Kidney glomerular epithelial cell (primary cell): ENCODE results near the gene SLFN12L.
A peak's percentile ranks its signal among the peaks of the same experiment; 100 is the strongest.
"Not testable (repeated sequence)": the region's sequence is repeated elsewhere in the genome, so short reads cannot be mapped to it uniquely, and the experiment has no call there.

Experiments used
- DNase-seq: peaks from one replicate; lab custom pipeline; 2025; lab: John Stamatoyannopoulos, UW

SLFN12L gene

DNA sequence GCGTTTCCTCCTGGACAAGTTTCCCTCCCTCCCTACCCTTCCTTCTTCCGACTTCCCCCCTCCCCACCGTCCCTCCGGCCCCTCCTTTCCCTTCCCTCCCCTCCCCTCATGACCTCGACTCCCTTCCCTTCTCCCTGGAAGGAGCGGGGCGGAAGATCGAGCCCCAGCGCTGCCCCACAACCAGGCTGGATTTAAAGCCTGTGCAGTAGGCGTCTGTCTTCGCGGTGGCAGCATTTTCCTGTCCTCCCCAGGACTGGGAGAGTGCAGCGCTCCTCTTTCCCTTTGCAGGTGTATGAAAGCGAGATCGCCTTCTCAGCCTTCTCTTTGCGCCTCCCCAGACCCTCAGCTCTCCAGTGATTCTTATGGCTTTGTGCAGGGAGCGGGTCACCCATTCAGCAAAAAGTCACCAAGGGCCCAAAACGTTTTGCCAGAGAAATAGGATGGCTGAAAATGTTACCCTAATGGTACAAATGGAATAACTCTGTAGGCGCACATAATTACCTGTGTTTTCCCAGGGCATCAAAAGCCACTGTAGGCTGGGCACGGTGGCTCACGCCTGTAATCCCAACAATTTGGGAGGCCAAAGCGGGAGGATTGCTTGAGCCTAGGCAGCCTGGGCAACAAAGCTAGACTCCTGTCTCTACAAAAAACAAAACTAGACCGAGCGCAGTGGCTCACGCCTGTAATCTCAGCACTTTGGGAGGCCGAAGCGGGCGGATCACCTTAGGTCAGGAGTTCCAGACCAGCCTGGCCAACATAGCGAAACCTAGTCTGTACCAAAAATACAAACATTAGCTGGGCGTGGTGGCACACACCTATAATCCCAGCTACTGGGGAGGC is 40.8 kb downstream of the SLFN12L start:
- no peak for DNase-seq

DNA sequence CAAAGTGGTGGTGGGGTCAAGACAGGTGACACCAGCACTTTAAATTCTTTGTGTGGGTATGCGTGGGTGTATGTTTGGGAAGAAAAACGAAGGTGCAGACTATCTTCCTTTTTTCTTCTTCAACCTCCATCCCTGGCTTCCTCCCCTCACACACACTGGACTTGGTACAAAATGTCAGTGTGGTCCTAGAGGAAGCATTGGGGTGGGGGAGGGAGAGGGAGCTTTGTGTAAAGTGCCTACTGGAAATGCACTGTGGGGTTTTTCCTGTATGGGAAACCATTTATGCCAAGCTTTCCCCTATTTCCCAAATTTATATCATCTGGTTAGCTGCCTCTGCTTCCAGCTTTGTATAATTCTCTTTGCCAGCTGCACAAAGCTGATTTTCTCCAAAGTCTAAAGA is 44.4 kb downstream of the SLFN12L start:
- DNase-seq: no peak

DNA sequence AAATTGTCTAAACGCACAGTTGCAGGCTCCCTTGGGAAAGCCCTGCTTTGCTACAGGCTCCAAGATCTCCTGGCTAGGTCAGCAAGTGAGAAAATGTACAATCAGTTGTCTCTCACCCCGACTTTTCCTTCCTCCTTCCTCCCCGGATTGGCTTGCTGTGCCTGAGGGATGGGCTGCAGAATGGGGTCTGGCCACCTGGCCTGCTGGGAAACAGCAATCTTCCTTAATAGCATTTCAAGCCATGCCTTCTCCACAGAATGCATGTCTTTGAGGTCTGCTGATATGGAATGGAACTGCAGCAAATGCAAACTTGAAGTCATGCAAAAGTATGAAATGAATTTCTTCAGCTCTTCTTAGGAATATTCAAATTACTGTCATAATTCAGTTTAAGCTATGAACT is 46.1 kb downstream of the SLFN12L start:
- DNase-seq: no peak

DNA sequence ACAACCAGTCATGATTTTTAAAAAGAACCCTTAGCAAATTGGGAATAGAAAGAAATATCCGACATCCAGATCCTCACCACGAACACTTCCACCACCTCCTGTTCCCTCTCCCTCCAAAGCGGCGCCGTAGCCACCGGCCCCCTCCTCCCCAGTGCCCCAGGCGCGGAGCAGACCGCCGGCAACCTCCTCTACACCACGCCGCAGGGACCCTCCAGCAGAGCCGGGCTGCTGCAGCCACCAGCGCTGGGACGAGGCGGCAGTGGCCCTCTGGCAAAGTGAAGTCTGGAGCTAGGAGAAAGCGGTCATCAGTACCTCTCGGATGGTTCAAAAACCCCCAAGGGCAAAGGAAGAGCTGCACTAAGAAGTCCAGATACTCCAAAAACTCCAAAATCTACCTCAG is 47.5 kb downstream of the SLFN12L start:
- no peak for DNase-seq

DNA sequence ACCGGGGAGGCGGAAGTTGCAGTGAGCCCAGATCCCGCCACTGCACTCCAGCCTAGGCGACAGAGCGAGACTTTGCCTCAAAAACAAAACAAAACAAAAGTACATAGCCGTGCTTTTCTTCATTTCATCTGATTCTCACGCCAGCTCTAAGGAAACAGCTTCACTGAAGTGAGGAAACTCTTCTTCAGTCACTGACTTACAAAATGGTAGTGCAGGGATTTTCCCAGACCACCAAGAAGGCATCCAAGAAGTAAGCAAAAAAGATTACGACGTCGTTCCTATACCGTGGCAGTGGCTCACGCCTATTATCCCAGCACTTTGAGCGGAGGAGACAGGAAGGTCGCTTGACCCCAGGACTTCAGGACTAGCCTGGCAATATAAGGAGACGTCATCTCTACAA is 48.5 kb downstream of the SLFN12L start:
- no peak for DNase-seq

DNA sequence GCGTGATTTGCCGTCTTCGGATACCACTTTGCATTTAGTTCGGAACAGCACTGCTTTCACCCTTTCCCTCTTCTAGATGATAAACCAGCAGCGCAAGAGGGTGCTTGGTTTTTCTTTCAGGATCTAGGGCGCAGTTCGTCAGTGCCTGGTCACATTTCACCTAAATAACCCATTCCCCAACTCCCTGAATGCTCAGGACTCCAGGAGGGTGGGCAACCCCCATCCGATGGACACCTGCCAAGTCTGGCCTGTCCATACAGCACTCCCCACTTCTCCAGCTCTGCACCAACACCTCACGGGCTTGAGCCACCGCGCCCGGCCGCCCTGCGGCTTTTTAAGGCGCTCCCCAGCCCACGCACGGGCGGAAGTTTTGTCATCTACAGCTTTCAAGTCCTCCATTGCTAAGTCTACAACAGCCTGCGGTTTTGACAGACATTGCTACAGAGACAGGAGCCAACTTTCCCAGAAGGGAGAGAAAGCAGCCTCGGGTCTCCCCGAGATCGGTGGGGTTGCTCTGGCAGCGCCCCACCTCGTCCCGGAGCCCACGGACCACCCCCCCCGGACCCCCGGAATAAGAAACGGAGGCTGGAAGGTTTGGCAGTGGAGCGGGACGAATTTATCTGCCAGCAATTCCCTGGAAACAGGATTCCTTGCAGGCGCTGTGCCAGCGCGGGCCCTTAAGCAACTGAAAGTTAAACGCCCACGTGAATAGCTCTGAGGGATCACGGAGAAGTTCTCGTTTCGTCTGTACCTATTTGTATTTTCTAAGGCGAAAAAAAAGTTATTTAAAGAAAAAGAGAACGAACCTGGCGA is 50.4 kb downstream of the SLFN12L start:
- peak; percentile 44 for DNase-seq

DNA sequence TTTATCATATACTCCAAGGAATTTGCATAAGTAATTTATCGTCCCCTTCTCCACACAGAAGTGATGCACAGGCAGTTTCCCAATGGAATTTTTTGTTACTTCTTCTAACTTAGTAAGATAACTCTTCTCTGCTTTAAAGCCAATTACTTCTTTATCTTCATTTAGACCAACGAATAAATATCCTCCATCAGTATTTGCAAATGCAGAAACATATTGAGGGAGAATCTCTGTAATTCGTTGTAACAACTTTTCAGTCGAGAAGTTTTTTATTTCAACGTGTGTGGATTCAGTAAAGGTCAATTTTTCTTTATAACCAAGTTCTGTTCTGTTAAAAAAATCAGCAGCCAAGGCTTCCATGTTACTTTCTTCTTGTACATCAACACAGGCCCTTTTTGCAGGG is 58.2 kb downstream of the SLFN12L start:
- DNase-seq: no peak

DNA sequence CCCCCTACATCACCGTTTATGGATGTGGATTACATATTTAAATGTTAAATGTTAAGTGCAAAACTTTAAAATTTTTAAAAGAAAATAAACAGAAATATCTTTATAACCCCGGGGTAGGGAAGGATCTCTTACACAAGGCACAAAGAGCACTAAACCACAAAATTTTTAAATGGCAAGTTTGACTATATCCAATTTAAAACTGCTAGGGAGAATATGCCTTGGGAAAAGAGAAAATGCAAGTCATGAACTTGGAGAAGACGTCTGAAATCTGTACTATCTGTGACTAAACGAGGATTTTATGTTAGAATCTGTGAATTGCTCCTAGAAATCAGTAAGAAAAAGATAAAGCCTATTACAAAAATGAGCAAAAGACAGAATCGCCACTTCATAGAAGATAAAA is 60.2 kb downstream of the SLFN12L start:
- no peak for DNase-seq

DNA sequence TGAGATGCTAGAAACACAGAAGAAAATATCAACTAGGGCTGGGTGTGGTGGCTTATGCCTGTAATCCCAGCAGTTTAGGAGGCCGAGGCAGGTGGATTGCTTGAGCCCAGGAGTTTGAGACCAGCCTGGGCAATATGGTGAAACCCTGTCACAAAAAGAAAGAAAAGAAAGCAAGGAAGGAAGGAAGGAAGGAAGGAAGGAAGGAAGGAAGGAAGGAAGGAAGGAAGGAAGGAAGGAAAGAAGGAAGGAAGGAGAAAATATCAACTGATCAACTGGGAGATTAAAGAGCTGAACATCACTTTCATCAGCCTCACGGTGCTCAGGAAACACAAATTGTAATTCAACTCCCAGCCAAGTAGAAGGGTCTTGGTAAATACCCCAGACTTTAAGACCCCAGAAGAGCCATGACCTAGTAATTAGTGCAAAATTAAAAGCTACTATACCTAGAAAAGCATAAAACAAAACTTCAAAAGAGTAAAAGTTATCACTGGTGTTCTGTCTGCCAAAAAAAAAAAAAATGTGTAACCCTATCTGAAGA is 61.1 kb downstream of the SLFN12L start:
- DNase-seq: no peak

DNA sequence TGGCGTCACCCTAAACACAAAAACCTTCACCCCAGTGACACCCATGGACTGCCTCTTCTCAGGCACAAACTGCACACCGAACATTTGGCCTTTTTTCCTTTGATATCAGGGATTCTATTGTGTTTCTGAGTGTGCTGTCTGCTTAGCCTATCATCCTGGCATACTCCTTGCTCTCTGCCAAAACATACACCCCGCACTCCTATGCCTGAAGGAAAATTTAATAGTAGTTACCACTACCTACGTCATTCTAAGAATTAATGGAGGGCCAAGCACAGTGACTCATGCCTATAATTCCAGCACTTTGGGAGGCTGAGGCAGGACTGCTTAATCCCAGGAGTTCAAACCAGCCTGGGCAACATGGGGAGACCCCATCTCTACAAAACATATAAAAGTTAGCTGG is 69.0 kb downstream of the SLFN12L start:
- DNase-seq: no peak

DNA sequence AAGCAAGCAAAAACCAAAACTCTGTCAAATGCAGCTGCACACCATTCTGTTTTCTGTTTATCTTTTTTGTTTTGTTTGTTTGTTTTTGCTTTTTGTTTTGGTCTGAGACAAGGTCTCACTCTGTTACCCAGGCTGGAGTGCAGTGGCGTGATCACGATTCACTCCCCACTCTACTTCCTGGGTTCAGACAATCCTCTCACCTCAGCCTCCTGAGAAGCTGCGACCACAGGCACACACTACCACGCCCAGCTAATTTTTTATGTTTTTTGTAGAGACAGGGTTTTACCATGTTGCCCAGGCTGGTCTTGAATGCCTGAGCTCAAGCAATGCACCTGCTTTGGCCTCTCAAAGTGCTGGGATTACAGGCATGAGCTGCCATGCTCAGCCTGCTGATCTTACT is 69.7 kb downstream of the SLFN12L start:
- no peak for DNase-seq

DNA sequence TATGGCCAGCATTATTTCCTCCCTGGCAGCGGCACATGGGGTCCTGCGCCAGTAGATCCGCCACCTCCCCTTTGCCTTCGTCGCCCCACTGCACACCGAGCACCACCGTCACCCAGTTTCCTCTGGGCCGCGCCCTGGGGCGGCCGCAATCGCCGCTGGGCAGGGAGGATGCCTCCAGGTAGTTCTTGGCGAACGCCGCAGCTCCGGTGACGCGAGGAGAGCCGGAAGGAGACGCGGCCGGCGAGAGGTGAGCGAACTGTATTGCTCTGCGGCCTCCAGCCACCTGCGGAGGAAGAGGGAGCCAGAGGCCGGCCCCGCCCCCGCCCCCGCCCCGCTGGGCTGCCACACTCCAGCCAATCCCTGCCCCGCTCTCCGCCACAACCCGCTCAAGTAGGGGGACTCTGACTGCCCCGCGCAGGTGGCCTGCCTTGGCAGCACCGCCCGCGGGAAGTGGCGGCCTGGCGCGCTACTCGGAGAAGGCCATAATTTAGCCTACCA is 77.1 kb downstream of the SLFN12L start:
- no peak for DNase-seq

DNA sequence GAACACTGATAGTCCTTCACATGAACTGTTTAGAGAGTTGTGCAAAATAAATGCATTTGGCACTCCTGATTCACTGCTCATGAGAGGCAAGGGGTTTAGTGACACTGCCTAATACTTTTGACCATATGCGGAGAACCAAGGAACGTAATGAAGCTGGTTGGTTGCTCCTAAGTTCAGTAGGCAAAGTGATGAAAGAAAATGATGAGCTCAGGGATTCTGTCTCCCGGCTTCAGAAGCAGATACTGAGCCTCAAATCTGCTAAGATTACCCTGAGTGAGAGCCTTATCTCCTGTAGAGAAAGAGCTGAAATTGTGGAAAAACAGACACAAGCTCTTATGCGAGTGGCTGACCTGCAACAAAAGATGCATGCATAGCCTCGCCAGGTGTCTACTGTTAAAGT is 83.4 kb downstream of the SLFN12L start:
- DNase-seq: not testable (repeated sequence)

DNA sequence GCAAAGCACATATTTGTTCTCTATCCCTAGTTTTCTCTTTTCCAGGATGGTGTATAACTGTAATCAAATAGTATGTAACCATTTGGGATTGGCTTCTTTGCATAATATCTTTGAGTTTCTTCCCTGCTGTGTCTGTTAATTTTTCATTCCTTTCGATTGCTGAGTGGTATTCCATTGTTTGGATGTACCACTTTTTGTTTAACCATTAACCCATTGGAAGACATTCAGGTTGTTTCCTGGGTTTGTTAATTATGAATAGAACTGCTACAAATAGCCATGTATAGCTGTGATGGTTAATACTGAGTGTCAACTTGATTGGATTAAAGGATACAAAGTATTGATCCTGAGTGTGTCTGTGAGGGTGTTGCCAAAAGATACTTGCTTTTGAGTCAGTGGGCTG is 84.3 kb downstream of the SLFN12L start:
- no peak for DNase-seq

DNA sequence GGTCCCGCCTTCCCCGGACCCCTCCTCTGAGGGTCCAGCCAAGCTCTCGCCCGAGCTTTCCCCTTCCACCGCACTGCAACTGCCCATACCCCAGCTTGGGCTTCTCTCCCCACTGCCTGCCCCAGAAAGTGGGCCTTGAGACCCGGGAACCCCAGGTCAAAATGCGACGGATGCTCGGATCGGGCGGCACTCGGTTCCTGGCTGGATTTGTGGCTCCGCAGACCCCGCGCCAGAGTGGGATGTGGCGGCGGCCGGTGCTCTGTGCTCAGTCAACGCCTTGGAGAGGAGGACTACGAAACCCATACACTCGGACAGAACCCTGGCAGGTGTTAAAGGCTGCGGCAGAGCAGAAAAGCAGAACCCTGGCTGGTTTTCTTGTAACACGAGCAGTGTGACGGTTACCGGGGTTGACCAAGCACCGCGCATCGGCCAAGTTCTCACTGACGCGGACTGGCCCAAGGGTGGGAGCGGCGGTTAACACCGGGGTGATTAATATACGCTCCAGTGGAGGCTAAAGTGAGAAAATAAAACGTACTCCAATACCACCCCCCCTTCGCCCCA is 88.0 kb downstream of the SLFN12L start:
- DNase-seq: no peak

DNA sequence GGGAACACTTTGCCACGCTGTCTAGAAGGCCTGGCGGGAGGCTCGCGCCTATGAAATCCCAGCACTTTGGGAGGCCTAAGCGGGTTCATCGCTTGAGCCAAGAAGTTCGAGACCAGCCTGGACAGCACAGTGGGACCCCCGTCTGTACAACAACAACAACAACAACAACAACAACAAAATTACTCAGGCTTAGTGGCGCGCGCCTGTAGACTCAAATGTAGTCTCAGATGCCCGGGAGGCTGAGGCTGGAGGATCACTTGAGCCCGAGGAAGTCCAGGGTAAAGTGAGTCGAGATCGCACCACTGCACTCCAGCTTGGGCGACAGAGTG is 88.6 kb downstream of the SLFN12L start:
- no peak for DNase-seq

DNA sequence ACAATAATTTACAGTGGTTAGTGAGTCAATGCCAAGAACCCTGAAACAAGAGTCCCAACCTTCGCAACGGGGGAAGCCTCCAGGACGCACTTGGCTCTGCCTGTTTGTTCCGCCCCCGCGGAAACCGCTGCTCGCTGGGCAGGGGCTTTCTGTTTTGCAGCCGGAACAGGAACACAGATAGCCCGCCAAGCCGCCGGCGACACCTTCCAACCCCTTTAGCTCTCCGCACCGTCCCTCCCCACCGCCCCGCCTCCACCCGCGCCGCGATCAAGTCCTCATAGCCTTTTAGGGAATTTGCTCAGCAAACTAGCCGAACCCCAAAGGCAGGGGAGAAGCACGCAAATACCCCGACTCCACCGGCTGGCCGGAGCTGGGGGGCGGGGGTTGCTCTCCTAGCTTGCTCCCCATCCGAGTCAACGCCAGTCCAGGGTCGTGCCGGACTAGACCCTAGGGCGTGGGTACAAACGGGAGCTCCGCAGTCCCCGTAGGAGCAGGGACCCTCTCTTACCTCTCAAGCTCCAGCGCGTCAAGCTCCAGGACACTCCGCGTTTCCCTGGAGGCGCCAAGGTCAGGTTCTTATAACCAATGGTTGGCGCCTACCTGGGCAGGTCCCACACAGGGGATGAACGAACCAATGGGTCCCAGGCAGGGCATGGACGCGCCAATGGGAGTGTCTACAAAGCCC is 89.1 kb downstream of the SLFN12L start, which contains the start of gene SLFN13:
Gene SLFN13 (minus strand): TSS at position 553 of the 685 bp plus-strand sequence. CDS start 3,086 bp downstream, outside the sequence.
- DNase-seq: peak; percentile 53

DNA sequence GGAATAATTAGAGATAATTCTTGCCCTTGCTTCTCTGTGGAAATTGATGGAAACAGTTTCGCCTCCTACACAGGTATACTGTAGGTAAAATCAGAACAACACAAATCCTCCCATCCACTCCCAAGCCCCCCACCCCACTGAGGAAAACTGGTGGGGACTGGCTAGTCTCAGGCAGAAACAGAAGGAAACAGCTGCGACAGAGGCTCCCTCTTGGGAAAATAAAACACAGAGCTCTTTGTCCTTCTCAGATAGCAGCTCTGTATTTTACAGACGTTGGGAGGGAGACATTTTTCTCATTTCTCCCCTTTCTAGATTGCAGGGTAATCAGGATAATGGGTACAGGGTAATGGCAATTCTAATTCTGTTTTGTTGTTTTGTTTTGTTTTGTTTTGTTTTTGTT is 90.0 kb downstream of the SLFN12L start:
- no peak for DNase-seq

DNA sequence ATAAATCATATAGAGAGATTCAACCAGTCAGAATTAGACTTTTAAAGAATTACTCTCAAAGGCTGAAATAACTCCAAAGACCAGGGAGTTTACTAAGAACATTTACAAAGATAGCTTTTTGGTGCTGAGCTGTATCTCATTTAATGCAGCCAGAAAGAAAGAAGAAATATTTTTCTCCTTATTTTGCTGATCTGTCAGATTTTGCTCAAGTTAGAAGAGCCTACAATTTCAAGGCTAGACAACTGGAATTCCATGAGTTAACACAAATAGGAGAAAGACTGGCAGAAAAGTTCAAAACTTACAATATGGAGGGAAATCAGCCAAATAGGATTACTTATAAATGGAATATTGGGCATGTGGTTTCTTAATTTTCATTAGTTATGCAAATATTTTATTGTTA is 99.0 kb downstream of the SLFN12L start:
- DNase-seq: no peak

DNA sequence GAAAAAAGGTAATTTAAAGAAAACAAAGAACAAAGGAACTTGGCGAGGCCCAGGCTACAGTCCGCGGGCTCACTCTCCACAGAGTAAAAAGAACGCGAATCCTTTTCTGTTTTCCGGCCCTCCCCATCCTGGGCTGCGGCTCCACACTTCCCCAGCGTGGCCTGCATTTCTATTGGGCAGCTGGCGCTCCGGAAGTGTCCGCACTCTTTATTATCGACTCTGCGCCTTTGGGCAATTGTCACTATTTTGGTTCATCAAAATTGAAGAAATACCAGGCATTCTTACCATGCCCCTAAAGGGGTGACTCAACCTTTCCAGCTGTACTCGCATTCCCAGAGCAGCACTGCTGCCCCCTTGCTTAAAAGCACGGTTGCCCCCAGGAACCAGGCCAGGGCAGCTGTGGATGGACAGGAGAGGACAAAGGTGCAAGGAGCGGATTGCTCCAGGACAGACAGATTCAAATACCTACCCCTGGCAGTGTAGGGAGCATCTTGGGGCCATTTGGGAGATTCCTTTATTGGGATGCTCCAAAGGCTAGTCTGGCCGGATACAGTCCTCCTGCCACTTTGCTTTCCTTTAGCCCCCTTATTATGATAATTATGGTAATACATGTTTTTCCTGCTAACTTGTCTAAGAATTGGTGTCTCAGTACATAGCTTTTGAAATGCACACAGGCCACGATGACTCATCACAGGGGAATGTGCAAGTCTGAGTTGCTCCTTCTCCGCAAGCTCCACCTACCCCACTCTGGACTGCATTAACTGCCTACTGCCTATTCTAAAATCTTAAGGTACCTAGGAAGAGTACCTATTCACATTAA is 104.2 kb downstream of the SLFN12L start:
- DNase-seq: peak; percentile 96
